ENCODE results near the gene NPAS2. TPM values are rescaled to one million over a fixed set of nuclear protein-coding genes. Genes with fewer than 3 reads are reported as not detected.

The NPAS2 gene
- total and polyA plus RNA-seq, 2 of the 8 experiments (the other 6 are each of a cell fraction or from before 2014, with no cell fraction given) = 1.8 to 1.9 TPM

DNA sequence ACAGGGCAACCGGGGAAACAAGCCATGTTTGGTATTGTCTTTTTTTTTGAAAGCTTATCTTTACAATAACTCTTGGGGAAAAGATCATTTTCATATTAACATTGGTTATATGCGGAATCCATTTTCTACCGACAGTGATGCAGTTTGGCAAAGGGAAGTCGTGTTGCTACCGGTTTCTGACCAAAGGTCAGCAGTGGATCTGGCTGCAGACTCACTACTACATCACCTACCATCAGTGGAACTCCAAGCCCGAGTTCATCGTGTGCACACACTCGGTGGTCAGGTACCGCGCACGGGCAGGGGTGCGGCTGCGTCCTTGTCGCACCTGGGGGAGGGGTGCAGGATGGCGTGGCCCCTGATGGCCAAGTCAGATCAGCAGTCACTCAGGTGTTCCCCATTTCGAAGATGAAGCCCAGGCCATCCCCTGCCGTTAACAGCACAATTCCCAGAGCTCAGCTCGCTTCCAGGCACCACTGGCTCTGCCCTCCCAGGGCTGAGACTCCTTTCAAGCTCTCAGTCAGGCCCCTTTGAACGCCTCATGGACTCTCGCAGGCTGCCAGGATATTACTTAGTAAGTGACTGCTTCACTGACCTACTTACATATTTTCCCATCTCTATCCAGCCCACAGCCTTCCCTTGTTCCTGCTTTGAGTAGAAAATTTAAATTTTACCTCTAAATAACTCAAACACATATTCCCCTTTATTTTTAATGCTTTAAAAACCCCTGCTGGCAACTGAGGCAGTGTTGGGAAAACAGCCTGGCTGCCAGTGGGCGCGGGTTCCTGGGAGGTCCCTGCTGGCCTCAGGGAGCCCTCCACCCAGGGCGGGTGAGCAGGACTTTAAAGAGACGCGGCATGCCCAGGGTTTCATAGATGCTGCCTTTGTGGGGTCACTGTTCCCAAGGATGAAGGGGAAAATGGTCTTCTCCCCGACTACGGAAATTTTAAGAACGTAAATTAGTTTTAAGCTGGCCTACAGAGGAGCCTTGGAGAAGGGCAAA lies 148.5 kb downstream of the NPAS2 start:
- TF ChIP-seq HDAC2 (IDR thresholded peaks at IDR 0.05; ENCODE audit: borderline replicate concordance in 1 of 2, low read depth in 2 of 2, low read length in 2 of 2) (no peak), NANOG (IDR thresholded peaks at IDR 0.05; ENCODE audit: insufficient read depth, low read depth, low read length, poor library complexity, severe bottlenecking) (no peak), SAP30 (IDR thresholded peaks at IDR 0.05; ENCODE audit: insufficient read depth, insufficient replicate concordance, low read length) (no peak), SIX5 (IDR thresholded peaks at IDR 0.05; ENCODE audit: low read depth, low read length) (no peak), RAD21 (IDR thresholded peaks at IDR 0.05 in 1 of 2, conservative IDR thresholded peaks at IDR 0.05 in 1 of 2; ENCODE audit: low read depth in 2 of 2, low read length in 2 of 2) (no peak)
- TF ChIP-seq, protein P1, sequence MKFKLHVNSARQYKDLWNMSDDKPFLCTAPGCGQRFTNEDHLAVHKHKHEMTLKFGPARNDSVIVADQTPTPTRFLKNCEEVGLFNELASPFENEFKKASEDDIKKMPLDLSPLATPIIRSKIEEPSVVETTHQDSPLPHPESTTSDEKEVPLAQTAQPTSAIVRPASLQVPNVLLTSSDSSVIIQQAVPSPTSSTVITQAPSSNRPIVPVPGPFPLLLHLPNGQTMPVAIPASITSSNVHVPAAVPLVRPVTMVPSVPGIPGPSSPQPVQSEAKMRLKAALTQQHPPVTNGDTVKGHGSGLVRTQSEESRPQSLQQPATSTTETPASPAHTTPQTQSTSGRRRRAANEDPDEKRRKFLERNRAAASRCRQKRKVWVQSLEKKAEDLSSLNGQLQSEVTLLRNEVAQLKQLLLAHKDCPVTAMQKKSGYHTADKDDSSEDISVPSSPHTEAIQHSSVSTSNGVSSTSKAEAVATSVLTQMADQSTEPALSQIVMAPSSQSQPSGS (IDR thresholded peaks at IDR 0.05; ENCODE audit: low read length) = no peak
- no peak for FAIRE-seq

More for the DNA sequence above, 148.5 kb downstream of the NPAS2 start:
- Histone ChIP-seq H2BK15ac (ENCODE audit: low read length) (no peak overlapping the region), H3K4me3 (ENCODE audit: extremely low read depth in 1 of 4, insufficient read depth in 2 of 4, low read depth in 3 of 4, low read length in 4 of 4) (no peak overlapping the region), H3K79me1 (ENCODE audit: low read depth, low read length) (no peaks in the 10 kb centered on the region), H3K23ac (ENCODE audit: insufficient read length) (no peak overlapping the region), H3K36me3 (ENCODE audit: control insufficient read depth in 2 of 4, insufficient read depth in 4 of 4, low read length in 3 of 4) (no peaks in the 10 kb centered on the region), H4K5ac (ENCODE audit: insufficient read length, low read depth, low read length) (no peak overlapping the region), H3K56ac (replicated peaks; ENCODE audit: insufficient read length, low read depth, low read length) (no peak overlapping the region), H2BK120ac (replicated peaks; ENCODE audit: low read depth, low read length) (no peak overlapping the region), H3K14ac (ENCODE audit: insufficient read length) (no peak overlapping the region), H3K79me2 (ENCODE audit: control insufficient read depth in 1 of 2, insufficient read depth in 2 of 2, low read length in 2 of 2) (no peaks in the 10 kb centered on the region), H3K23me2 (ENCODE audit: low read depth, low read length) (no peaks in the 10 kb centered on the region), H3K9me3 (ENCODE audit: insufficient read depth in 2 of 2, low read depth in 1 of 2, low read length in 1 of 2) (no peaks in the 10 kb centered on the region), H4K91ac (replicated peaks; ENCODE audit: insufficient read length, low read length) (no peak overlapping the region), H2BK20ac (ENCODE audit: low read length) (no peak overlapping the region), H3K4ac (replicated peaks; ENCODE audit: insufficient read length, low read depth, low read length) (no peak overlapping the region), H2BK12ac (ENCODE audit: low read depth, low read length) (no peak overlapping the region), H4K20me1 (replicated peaks in 1 of 2; ENCODE audit: control insufficient read depth in 1 of 2, insufficient read depth in 2 of 2, low read length in 2 of 2) (no peaks in the 10 kb centered on the region), H3K27me3 (replicated peaks in 1 of 4; ENCODE audit: control insufficient read depth in 3 of 4, extremely low read depth in 1 of 4, insufficient read depth in 3 of 4, low read length in 3 of 4) (no peaks in the 10 kb centered on the region), H3K18ac (ENCODE audit: extremely low read depth, low read length) (no peak overlapping the region), H2AFZ (ENCODE audit: low read length) (no peak overlapping the region), H3K4me1 (replicated peaks in 1 of 4; ENCODE audit: control insufficient read depth in 3 of 4, insufficient read depth in 4 of 4, low read length in 3 of 4) (no peaks in the 10 kb centered on the region), H2AK5ac (ENCODE audit: low read depth, low read length) (no peak overlapping the region), H4K8ac (ENCODE audit: extremely low read depth, insufficient read depth, low read length) (no peak overlapping the region), H3K9ac (replicated peaks in 1 of 4; ENCODE audit: extremely low read depth in 1 of 4, low read depth in 3 of 4, low read length in 3 of 4) (no peak overlapping the region), H3K4me2 (ENCODE audit: insufficient read depth in 1 of 2, low read depth in 2 of 2, low read length in 2 of 2) (no peak overlapping the region), H2BK5ac (ENCODE audit: low read depth, low read length) (no peak overlapping the region), H3K27ac (ENCODE audit: low read depth, low read length) (no peak overlapping the region)
- POLR2A ChIA-PET (ENCODE audit: partially characterized antibody) = interaction anchor here (1.2 kb wide), 1 partner anchor 405 kb away, joined by 3 read pairs; no protein-coding TSS in a partner anchor
- no peak for DNase-seq (ENCODE audit: low read depth in 1 of 2, low spot score in 2 of 2)
- CTCF ChIA-PET (ENCODE audit: partially characterized antibody) = interaction anchor here (0.7 to 1.1 kb wide), 2 partner anchors 293 to 358 kb away, joined by 3 to 7 read pairs; no protein-coding TSS in a partner anchor
- 89% methylated on average over 28 of the region's 28 CpGs; no CpG with 5 or more reads in 1 of the 2 experiments for WGBS, 2 experiments (ENCODE audit: extremely low coverage in 1 of 2, insufficient coverage in 1 of 2, insufficient read length in 1 of 2, insufficient replicate concordance in 2 of 2, low coverage in 1 of 2, low lambda C conversion rate in 2 of 2, missing lambda C conversion rate in 1 of 2)

All from H1 (cell line).